GM12891 (cell line): ENCODE results near the gene SFXN5.

Experiments
- PAX5 ChIP-seq: IDR thresholded peaks from 2 replicates; pipeline ENCODE4 v1.6.1; 2011; ENCODE audit warnings: low read length, moderate library complexity, mild to moderate bottlenecking; ENCODE audit not compliant: insufficient read depth, severe bottlenecking
- POLR2A ChIP-seq: IDR thresholded peaks from 2 replicates; pipeline ENCODE4 v1.6.1; 2011; ENCODE audit warnings: low read depth, low read length, control low read depth
- POLR2AphosphoS5 ChIP-seq: IDR thresholded peaks from 2 replicates; pipeline ENCODE4 v1.6.1; 2011; ENCODE audit warnings: low read depth, low read length, control low read depth
- SPI1 ChIP-seq: IDR thresholded peaks from 2 replicates; pipeline ENCODE4 v1.6.1; 2011; ENCODE audit warnings: low read depth, low read length, control low read depth
- TAF1 ChIP-seq: IDR thresholded peaks from 2 replicates; pipeline ENCODE4 v1.6.1; 2011; ENCODE audit warnings: low read depth, low read length, control low read depth

DNA sequence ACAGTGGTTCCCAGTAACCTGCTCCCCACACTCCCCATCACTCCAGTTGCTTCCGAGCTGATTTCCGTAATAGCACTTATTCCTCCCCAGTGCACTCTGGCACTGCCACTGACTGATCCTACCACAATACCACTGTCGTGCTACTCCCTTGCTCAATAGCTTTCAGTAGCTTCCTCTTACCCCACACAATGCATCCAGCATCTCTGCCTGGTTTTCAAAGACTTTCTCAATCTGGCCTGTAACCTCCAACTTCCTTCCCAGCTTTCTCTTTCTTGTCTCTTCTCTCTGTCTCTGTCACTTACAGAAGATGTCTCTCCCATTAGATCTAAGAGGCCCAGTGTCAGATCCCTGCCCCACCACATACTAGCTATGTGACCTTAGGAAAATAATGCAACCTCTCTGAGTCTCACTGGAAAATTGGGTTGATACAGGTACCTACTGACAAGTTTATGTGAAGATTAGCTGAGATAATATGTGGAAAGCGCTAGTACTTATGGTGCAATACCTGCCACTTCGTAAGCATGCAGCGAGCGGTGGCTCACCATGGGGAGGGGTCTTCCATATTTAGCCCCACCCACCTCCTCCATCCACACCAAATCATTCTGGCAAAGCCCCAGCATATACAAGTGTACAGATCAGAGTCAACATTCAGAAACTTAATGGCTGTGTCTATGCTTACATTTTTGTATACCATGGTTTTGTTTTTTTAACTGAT is 36.7 kb downstream of the SFXN5 start:
- TF ChIP-seq POLR2A (no peak), POLR2AphosphoS5 (no peak), TAF1 (no peak), PAX5 (no peak), SPI1 (no peak)
